22Rv1 (cell line): ENCODE data around the gene SLC12A4.

ENCODE experiments used
- CTCF ChIP-seq: fragments of 450-650 bp; IDR thresholded peaks from 2 replicates; pipeline ENCODE4 v1.5.1; 2017; ENCODE audit warnings: mild to moderate bottlenecking
- ZFX ChIP-seq: fragments of 450-650 bp; IDR thresholded peaks from 2 replicates; pipeline ENCODE4 v1.6.1; 2017; ENCODE audit warnings: antibody characterized with exemption, borderline replicate concordance

GRCh38 chr16:67975321-67976105 lies 7.1 kb upstream of the SLC12A4 start:
- TF ChIP-seq CTCF (no peak), ZFX (no peak)
